HepG2 (cell line): ENCODE measurements around the gene ZNF740. TPM values are rescaled to one million over a fixed set of nuclear protein-coding genes. Genes with fewer than 3 reads are reported as not detected.
A peak's percentile ranks its signal among the peaks of the same experiment; 100 is the strongest.

Experiments
- ATAC-seq: fragments of 200-7000 bp; cut with Tn5 transposase; 3 replicates; pipeline ENCODE4 v1.9.1; 2020; ENCODE audit warnings: mild to moderate bottlenecking, moderate library complexity
- BruUV-seq: library from RNA; stranded (reverse); fragments of 400-500 nt; replicated peaks from 2 replicates; lab custom pipeline; 2021; lab: Mats Ljungman, UMichigan
- CTCF ChIA-PET: fragments of 300-600 bp; formaldehyde crosslinking; extraction: SDS; loops from one replicate; lab custom pipeline; 2021; ENCODE audit warnings: low total read pairs, inconsistent platforms, low intra/inter-chr PET ratio; lab: Yijun Ruan, JAX
- POLR2A ChIA-PET: fragments of 350-600 bp; sonication (Branson Sonifier 250); formaldehyde crosslinking; loops from one replicate; lab custom pipeline; 2020; ENCODE audit warnings: antibody characterized with exemption, inconsistent platforms; lab: Yijun Ruan, JAX
- DNase-seq: peaks from one replicate; pipeline ENCODE4 v3.0.0-alpha.2; 2015; ENCODE audit warnings: low spot score
- FAIRE-seq: peaks from 3 replicates; lab custom pipeline; 2011; peaks lifted over from hg19 to GRCh38; lab: Jason Lieb, UNC
- H2AFZ ChIP-seq: one replicate; pipeline ENCODE4 v1.6.1; 2011; ENCODE audit warnings: low read length, inconsistent platforms
- H3K27ac ChIP-seq: fragments of 300-600 bp; 3 replicates; pipeline ENCODE4 v1.8.0; 2011; ENCODE audit warnings: mixed run types, mild to moderate bottlenecking, mixed read lengths, low read length, inconsistent platforms; ENCODE audit not compliant: insufficient read depth; ENCODE audit errors: extremely low read length
- H3K27me3 ChIP-seq, 2 experiments: fragments of 200-600 bp in 1 of 2; 2 replicates in 1 of 2; 3 replicates in 1 of 2; pipeline versions ENCODE4 v1.6.0 to v1.8.0; 2011; ENCODE audit warnings: low read length in 2 of 2, mild to moderate bottlenecking in 2 of 2, moderate library complexity in 2 of 2, inconsistent platforms in 1 of 2; ENCODE audit not compliant: insufficient read depth in 2 of 2, control insufficient read depth in 1 of 2
- H3K36me3 ChIP-seq, 2 experiments: fragments of 200-600 bp in 1 of 2; replicated peaks in 1 of 2; 2 replicates in 1 of 2; 3 replicates in 1 of 2; pipeline versions ENCODE4 v1.5.1 to v1.8.0; 2011; ENCODE audit warnings: low read length in 2 of 2, inconsistent platforms in 1 of 2; ENCODE audit not compliant: insufficient read depth in 2 of 2, control insufficient read depth in 1 of 2
- H3K4me1 ChIP-seq: 2 replicates; pipeline ENCODE4 v1.5.1; 2012; ENCODE audit warnings: low read length, inconsistent platforms; ENCODE audit not compliant: insufficient read depth
- H3K4me2 ChIP-seq: 2 replicates; pipeline ENCODE4 v1.6.0; 2011; ENCODE audit warnings: low read depth, low read length, inconsistent platforms
- H3K4me3 ChIP-seq, 3 experiments: fragments of 200-600 bp in 1 of 3; sonication (generic), shearing (Covaris generic) in 1 of 3; replicated peaks in 1 of 3; 2 replicates each; pipeline ENCODE4 v1.5.1; 2011 to 2016; ENCODE audit warnings: low read length in 3 of 3, inconsistent platforms in 2 of 3, low read depth in 2 of 3, mild to moderate bottlenecking in 2 of 3, control low read depth in 1 of 3, mixed read lengths in 1 of 3; ENCODE audit not compliant: insufficient read depth in 1 of 3
- H3K79me2 ChIP-seq: one replicate; pipeline ENCODE4 v1.6.1; 2011; ENCODE audit warnings: low read length, inconsistent platforms; ENCODE audit not compliant: insufficient read depth
- H3K9ac ChIP-seq: 2 replicates; pipeline ENCODE4 v1.6.0; 2011; ENCODE audit warnings: mild to moderate bottlenecking, low read depth, low read length, inconsistent platforms; ENCODE audit not compliant: insufficient read depth
- H3K9me3 ChIP-seq: 2 replicates; pipeline ENCODE4 v1.5.1; 2012; ENCODE audit warnings: mild to moderate bottlenecking, low read length
- H4K20me1 ChIP-seq: 2 replicates; pipeline ENCODE4 v1.6.0; 2011; ENCODE audit warnings: inconsistent platforms, mild to moderate bottlenecking, low read length, moderate library complexity; ENCODE audit not compliant: insufficient read depth
- CCAR2 ChIP-seq: fragments of 200-400 bp; formaldehyde crosslinking; optimal IDR thresholded peaks from 2 replicates; pipeline ENCODE3; 2018; ENCODE audit warnings: low read depth, mild to moderate bottlenecking, low read length, moderate library complexity
- FOXC1 ChIP-seq: sonication (generic); formaldehyde crosslinking; IDR thresholded peaks from 2 replicates; pipeline ENCODE4 v1.8.0; 2022; ENCODE audit warnings: mild to moderate bottlenecking, missing genetic modification reagents, borderline replicate concordance
- GTF2F1 ChIP-seq: fragments of 150-350 bp; IDR thresholded peaks from 2 replicates; pipeline ENCODE4 v1.6.1; 2014; ENCODE audit warnings: low read length
- HNRNPL ChIP-seq: fragments of 200-400 bp; formaldehyde crosslinking; IDR thresholded peaks from 2 replicates; pipeline ENCODE4 v1.6.1; 2017; ENCODE audit warnings: mild to moderate bottlenecking, low read depth, low read length
- KDM1A ChIP-seq: IDR thresholded peaks from 2 replicates; pipeline ENCODE4 v1.6.1; 2016; ENCODE audit warnings: missing compliant biosample characterization
- MAFG ChIP-seq: sonication (generic); formaldehyde crosslinking; IDR thresholded peaks from 2 replicates; pipeline ENCODE4 v1.5.1; 2020; ENCODE audit warnings: mild to moderate bottlenecking, missing genetic modification reagents
- NR0B2 ChIP-seq: sonication (generic); formaldehyde crosslinking; IDR thresholded peaks from 2 replicates; pipeline ENCODE4 v1.4.0; 2020; ENCODE audit warnings: mild to moderate bottlenecking, missing genetic modification reagents
- RERE ChIP-seq: IDR thresholded peaks from 2 replicates; pipeline ENCODE4 v1.6.1; 2016; ENCODE audit warnings: low read depth, missing genetic modification reagents, missing compliant biosample characterization
- ZC3H13 ChIP-seq: sonication (generic); formaldehyde crosslinking; IDR thresholded peaks from 2 replicates; pipeline ENCODE4 v1.8.1; 2023; ENCODE audit warnings: mild to moderate bottlenecking, missing genetic modification reagents, moderate library complexity
- ZKSCAN8 ChIP-seq: IDR thresholded peaks from 2 replicates; pipeline ENCODE4 v1.6.1; 2016; ENCODE audit warnings: borderline replicate concordance, missing genetic modification reagents, missing compliant biosample characterization
- ZNF142 ChIP-seq: sonication (generic); formaldehyde crosslinking; IDR thresholded peaks from 2 replicates; pipeline ENCODE4 v1.4.0; 2020; ENCODE audit warnings: missing genetic modification reagents
- ZNF335 ChIP-seq: sonication (generic); formaldehyde crosslinking; IDR thresholded peaks from 2 replicates; pipeline ENCODE4 v1.4.0; 2020; ENCODE audit warnings: missing genetic modification reagents
- ZNF572 ChIP-seq: sonication (generic); formaldehyde crosslinking; IDR thresholded peaks from 2 replicates; pipeline ENCODE4 v1.5.1; 2020; ENCODE audit warnings: mild to moderate bottlenecking, missing genetic modification reagents
- WGBS: methylation state at CpG from one replicate; pipeline ENCODE4 v1.1.6; 2017; ENCODE audit warnings: low lambda C conversion rate; 5-methylcytosine and 5-hydroxymethylcytosine counted together
- in situ Hi-C: cut with HindIII; loops from 2 replicates; pipeline ENCODE4 v1.10.0; 2017; ENCODE audit warnings: low pct_unique_long_range_greater_than_20kb; ENCODE audit not compliant: extremely low pct_ligation_motif_present
- intact Hi-C: fragments of 100-400 bp; cut with micrococcal nuclease; formaldehyde crosslinking; loops from one replicate; pipeline ENCODE4 v1.10.0; 2022; ENCODE audit not compliant: unreplicated experiment
- polyA plus RNA-seq, 8 experiments: library from polyadenylated mRNA; depleted of rRNA in 3 of 8; stranded (reverse) in 7 of 8; unstranded in 1 of 8; fragments of >200 nt; fragmentation: Illumina TruSeq in 4 of 8; extraction: Trizol in 4 of 8; gene quantifications; 2 replicates each; pipeline versions ENCODE4 v1.2.1 to v1.2.3, GENCODE V29; 2011 to 2016; ENCODE audit warnings: low read depth in 4 of 8, missing spikeins in 1 of 8, mixed read lengths in 1 of 8; ENCODE audit not compliant: insufficient read depth in 1 of 8
- total RNA-seq, 5 experiments: library from RNA; depleted of rRNA; stranded (reverse); fragments of >200 nt; fragmentation: Illumina TruSeq; extraction: Trizol; gene quantifications; 2 replicates each; pipeline ENCODE4 v1.2.3, GENCODE V29; 2016; ENCODE audit warnings: low read depth in 1 of 5

ZNF740 gene
- total and polyA plus RNA-seq, 2 of the 13 experiments (the other 11 are each of a cell fraction or from before 2014, with no cell fraction given), result 16.9 to 19.0 TPM

GRCh38 chr12:53160000-53160399 is 20.5 kb upstream of the ZNF740 start:
- Histone ChIP-seq H3K79me2 (no peaks in the 10 kb centered on the region), H3K4me3 (no peak overlapping the region; a peak in 1 of 6 replicates), H3K4me2 (peak overlapping the region; percentile 50), H3K27me3 (no peaks in the 10 kb centered on the region), H4K20me1 (no peaks in the 10 kb centered on the region), H3K27ac (peak overlapping the region; percentile 24), H2AFZ (no peak overlapping the region), H3K9me3 (no peaks in the 10 kb centered on the region), H3K9ac (no peak overlapping the region), H3K4me1 (peaks cover 44% of the 10 kb centered on the region), H3K36me3 (no peaks in the 10 kb centered on the region)
- ChIA-PET CTCF (interaction anchor here (0.9 to 4.1 kb wide), 4 partner anchors 15 to 52 kb away, joined by 4 to 23 read pairs (median 6); no protein-coding TSS in a partner anchor), POLR2A (interaction anchor here (1.0 to 4.5 kb wide), 8 partner anchors 15 to 161 kb away, joined by 3 to 34 read pairs (median 6); partner anchors contain the start of genes AAAS, CSAD, PFDN5 and SOAT2)
- no peak for DNase-seq
- intact Hi-C loops (loop anchor here (1.0 to 5.0 kb wide), 3 partner anchors 30 to 127 kb away; no protein-coding TSS in a partner anchor), in situ Hi-C loops (loop anchor here (5.0 kb wide), 1 partner anchor 32 kb away; no protein-coding TSS in a partner anchor)
- FAIRE-seq, result no peak
- WGBS, result 79% methylated on average over 11 of the region's 16 CpGs
- BruUV-seq, result no TSS peak
- peak; percentile 61 for ATAC-seq
- TF ChIP-seq GTF2F1 (no peak), ZNF335 (no peak), ZKSCAN8 (no peak), RERE (no peak), FOXC1 (0 out of 2 replicates have a peak, but pooled peaks have one; percentile 3), KDM1A (no peak), CCAR2 (no peak), ZNF142 (no peak), ZNF572 (CRISPR knock-in tag) (no peak), HNRNPL (no peak), ZC3H13 (CRISPR knock-in tag) (no peak), MAFG (0 out of 2 replicates have a peak, but pooled peaks have one; percentile 21), NR0B2 (CRISPR knock-in tag) (no peak)
